WTC11 (cell line): ENCODE measurements around the gene C12orf50. TPM values are rescaled to one million over a fixed set of nuclear protein-coding genes. Genes with fewer than 3 reads are reported as not detected.

ENCODE experiments used
- ATAC-seq: fragments of 200-7000 bp; cut with Tn5 transposase; 2 replicates; pipeline ENCODE4 v1.10.0; 2021; ENCODE audit warnings: mild to moderate bottlenecking, moderate library complexity
- CTCF ChIA-PET: fragments of 300-600 bp; sonication (Branson Sonifier 250); formaldehyde crosslinking; loops from one replicate; lab custom pipeline; 2021; ENCODE audit warnings: antibody characterized with exemption; lab: Charles Lee
- POLR2A ChIA-PET: fragments of 350-600 bp; sonication (Branson Sonifier 250); formaldehyde crosslinking; loops from one replicate; lab custom pipeline; 2021; ENCODE audit warnings: antibody characterized with exemption; lab: Charles Lee
- DNase-seq: peaks from one replicate; pipeline ENCODE4 v3.0.0; 2021; ENCODE audit warnings: low spot score
- H3K27ac Mint-ChIP-seq: 2 replicates; pipeline ENCODE4 v1.8.0; 2021; ENCODE audit warnings: mixed read lengths
- H3K27me3 Mint-ChIP-seq: 2 replicates; pipeline ENCODE4 v1.8.0; 2021; ENCODE audit warnings: low read depth, mild to moderate bottlenecking, moderate library complexity, mixed read lengths
- H3K36me3 Mint-ChIP-seq: 2 replicates; pipeline ENCODE4 v1.8.0; 2021; ENCODE audit warnings: mixed read lengths
- H3K4me1 Mint-ChIP-seq: 2 replicates; pipeline ENCODE4 v1.8.0; 2022; ENCODE audit warnings: mixed read lengths
- H3K4me3 Mint-ChIP-seq: 2 replicates; pipeline ENCODE4 v1.8.0; 2021; ENCODE audit warnings: mild to moderate bottlenecking, moderate library complexity, mixed read lengths
- H3K9me3 Mint-ChIP-seq: 2 replicates; pipeline ENCODE4 v1.8.0; 2021; ENCODE audit warnings: mixed read lengths
- ATF1 ChIP-seq: sonication (generic); formaldehyde crosslinking; IDR thresholded peaks from 2 replicates; pipeline ENCODE4 v1.8.1; 2023; ENCODE audit warnings: mild to moderate bottlenecking, moderate library complexity, missing genetic modification reagents
- CREM ChIP-seq: sonication (generic); formaldehyde crosslinking; IDR thresholded peaks from 2 replicates; pipeline ENCODE4 v1.8.1; 2022; ENCODE audit warnings: mild to moderate bottlenecking, missing genetic modification reagents, moderate library complexity
- ELF4 ChIP-seq: sonication (generic); formaldehyde crosslinking; IDR thresholded peaks from 2 replicates; pipeline ENCODE4 v1.8.1; 2022; ENCODE audit warnings: low read depth, mild to moderate bottlenecking, moderate library complexity, missing genetic modification reagents
- FOXK1 ChIP-seq: sonication (generic); formaldehyde crosslinking; IDR thresholded peaks from 2 replicates; pipeline ENCODE4 v1.8.0; 2022; ENCODE audit warnings: mild to moderate bottlenecking, moderate library complexity, missing genetic modification reagents
- IRF2 ChIP-seq: sonication (generic); formaldehyde crosslinking; IDR thresholded peaks from 2 replicates; pipeline ENCODE4 v1.8.0; 2022; ENCODE audit warnings: low read depth, missing genetic modification reagents, borderline replicate concordance
- JAZF1 ChIP-seq: fragments of 250-450 bp; sonication (Bioruptor Pico); IDR thresholded peaks from 2 replicates; pipeline ENCODE4 v1.9.0; 2021; ENCODE audit warnings: moderate library complexity, mild to moderate bottlenecking, inconsistent platforms
- NFATC4 ChIP-seq: fragments of 250-450 bp; sonication (Bioruptor Pico); IDR thresholded peaks from 2 replicates; pipeline ENCODE4 v1.9.0; 2021; ENCODE audit warnings: mild to moderate bottlenecking
- NFE2L1 ChIP-seq: sonication (generic); formaldehyde crosslinking; IDR thresholded peaks from 2 replicates; pipeline ENCODE4 v1.8.1; 2023; ENCODE audit warnings: missing genetic modification reagents
- NFYB ChIP-seq: sonication (generic); formaldehyde crosslinking; conservative IDR thresholded peaks from 2 replicates; pipeline ENCODE4 v1.8.0; 2022; ENCODE audit warnings: low read depth, missing genetic modification reagents
- OVOL2 ChIP-seq: fragments of 250-450 bp; sonication (Bioruptor Pico); IDR thresholded peaks from 2 replicates; pipeline ENCODE4 v1.9.0; 2021; ENCODE audit warnings: mild to moderate bottlenecking, borderline replicate concordance
- RORB ChIP-seq: fragments of 250-450 bp; sonication (Bioruptor Pico); IDR thresholded peaks from 2 replicates; pipeline ENCODE4 v1.9.0; 2021; ENCODE audit warnings: mild to moderate bottlenecking
- ZBTB21 ChIP-seq: sonication (generic); formaldehyde crosslinking; IDR thresholded peaks from 2 replicates; pipeline ENCODE4 v1.8.1; 2023; ENCODE audit warnings: mild to moderate bottlenecking, missing genetic modification reagents, borderline replicate concordance
- ZNF396 ChIP-seq: fragments of 250-450 bp; sonication (Bioruptor Pico); IDR thresholded peaks from 2 replicates; pipeline ENCODE4 v1.8.0; 2021; ENCODE audit warnings: mild to moderate bottlenecking, moderate library complexity, borderline replicate concordance
- ZNF671 ChIP-seq: fragments of 250-450 bp; sonication (Bioruptor Pico); IDR thresholded peaks from 2 replicates; pipeline ENCODE4 v1.8.0; 2021; ENCODE audit warnings: mild to moderate bottlenecking
- total RNA-seq: library from RNA; stranded (reverse); gene quantifications from 3 replicates; pipeline ENCODE4 v1.2.3, GENCODE V29; 2021
- TF ChIP-seq, protein P1 (sequence below): sonication (generic); formaldehyde crosslinking; IDR thresholded peaks from 2 replicates; pipeline ENCODE4 v1.8.0; 2022; ENCODE audit warnings: mild to moderate bottlenecking, missing genetic modification reagents
- TF ChIP-seq, protein P2 (sequence below): sonication (generic); formaldehyde crosslinking; conservative IDR thresholded peaks from 2 replicates; pipeline ENCODE4 v1.8.1; 2022; ENCODE audit warnings: mild to moderate bottlenecking, missing genetic modification reagents
- TF ChIP-seq, protein P3 (sequence below): sonication (generic); formaldehyde crosslinking; IDR thresholded peaks from 2 replicates; pipeline ENCODE4 v1.8.1; 2023; ENCODE audit warnings: mild to moderate bottlenecking, missing genetic modification reagents, borderline replicate concordance
- TF ChIP-seq, protein P4 (sequence below): fragments of 250-450 bp; sonication (Bioruptor Pico); IDR thresholded peaks from 2 replicates; pipeline ENCODE4 v2.1.2; 2022; ENCODE audit warnings: mild to moderate bottlenecking, moderate library complexity
- TF ChIP-seq, protein P5 (sequence below): sonication (generic); formaldehyde crosslinking; IDR thresholded peaks from 2 replicates; pipeline ENCODE4 v1.8.1; 2022; ENCODE audit warnings: mild to moderate bottlenecking, missing genetic modification reagents, moderate library complexity, borderline replicate concordance
- TF ChIP-seq, protein P6 (sequence below): sonication (generic); formaldehyde crosslinking; IDR thresholded peaks from 2 replicates; pipeline ENCODE4 v1.8.0; 2022; ENCODE audit warnings: missing genetic modification reagents
- TF ChIP-seq, protein P7 (sequence below): fragments of 250-450 bp; sonication (Bioruptor Pico); IDR thresholded peaks from 2 replicates; pipeline ENCODE4 v1.9.0; 2021; ENCODE audit warnings: mild to moderate bottlenecking
- TF ChIP-seq, protein P8 (sequence below): sonication (generic); formaldehyde crosslinking; IDR thresholded peaks from 2 replicates; pipeline ENCODE4 v1.8.0; 2022; ENCODE audit warnings: mild to moderate bottlenecking, missing genetic modification reagents

Gene C12orf50
- total RNA-seq, 1 experiment from 2014 or later = not detected

DNA sequence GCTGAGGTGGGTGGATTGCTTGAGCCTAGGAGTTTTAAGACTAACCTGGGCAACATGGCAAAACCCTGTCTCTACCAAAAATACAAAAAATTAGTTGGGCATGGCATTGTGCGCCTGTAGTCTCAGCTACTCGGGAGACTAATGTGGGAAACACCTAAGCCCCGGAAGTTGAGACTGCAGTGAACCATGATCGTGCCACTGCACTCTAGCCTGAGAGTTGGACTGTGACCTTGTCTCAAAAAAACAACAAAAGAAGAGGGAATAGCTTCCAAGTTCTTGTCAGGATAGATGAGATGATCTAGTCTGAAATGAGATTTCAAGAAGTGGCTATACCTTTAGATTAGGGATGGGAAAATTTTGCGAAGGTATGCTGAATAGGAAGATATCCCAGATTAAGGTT is 14.8 kb upstream of the C12orf50 start:
- ATAC-seq (no peak), DNase-seq (no peak)
- Mint-ChIP-seq H3K27ac (no peak overlapping the region), H3K36me3 (peaks cover 38% of the 10 kb centered on the region), H3K4me3 (no peak overlapping the region), H3K27me3 (no peaks in the 10 kb centered on the region), H3K9me3 (no peaks in the 10 kb centered on the region)
- POLR2A ChIA-PET = no interaction called here
- TF ChIP-seq CREM (no peak), ZBTB21 (CRISPR knock-in tag) (no peak), OVOL2 (CRISPR knock-in tag) (no peak), IRF2 (no peak), JAZF1 (CRISPR knock-in tag) (no peak), NFE2L1 (CRISPR knock-in tag) (no peak), ATF1 (no peak), FOXK1 (CRISPR knock-in tag) (no peak)
- TF ChIP-seq, protein P1, sequence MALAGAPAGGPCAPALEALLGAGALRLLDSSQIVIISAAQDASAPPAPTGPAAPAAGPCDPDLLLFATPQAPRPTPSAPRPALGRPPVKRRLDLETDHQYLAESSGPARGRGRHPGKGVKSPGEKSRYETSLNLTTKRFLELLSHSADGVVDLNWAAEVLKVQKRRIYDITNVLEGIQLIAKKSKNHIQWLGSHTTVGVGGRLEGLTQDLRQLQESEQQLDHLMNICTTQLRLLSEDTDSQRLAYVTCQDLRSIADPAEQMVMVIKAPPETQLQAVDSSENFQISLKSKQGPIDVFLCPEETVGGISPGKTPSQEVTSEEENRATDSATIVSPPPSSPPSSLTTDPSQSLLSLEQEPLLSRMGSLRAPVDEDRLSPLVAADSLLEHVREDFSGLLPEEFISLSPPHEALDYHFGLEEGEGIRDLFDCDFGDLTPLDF (CRISPR knock-in tag) = no peak
- TF ChIP-seq, protein P2, sequence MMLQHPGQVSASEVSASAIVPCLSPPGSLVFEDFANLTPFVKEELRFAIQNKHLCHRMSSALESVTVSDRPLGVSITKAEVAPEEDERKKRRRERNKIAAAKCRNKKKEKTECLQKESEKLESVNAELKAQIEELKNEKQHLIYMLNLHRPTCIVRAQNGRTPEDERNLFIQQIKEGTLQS = no peak
- TF ChIP-seq, protein P3, sequence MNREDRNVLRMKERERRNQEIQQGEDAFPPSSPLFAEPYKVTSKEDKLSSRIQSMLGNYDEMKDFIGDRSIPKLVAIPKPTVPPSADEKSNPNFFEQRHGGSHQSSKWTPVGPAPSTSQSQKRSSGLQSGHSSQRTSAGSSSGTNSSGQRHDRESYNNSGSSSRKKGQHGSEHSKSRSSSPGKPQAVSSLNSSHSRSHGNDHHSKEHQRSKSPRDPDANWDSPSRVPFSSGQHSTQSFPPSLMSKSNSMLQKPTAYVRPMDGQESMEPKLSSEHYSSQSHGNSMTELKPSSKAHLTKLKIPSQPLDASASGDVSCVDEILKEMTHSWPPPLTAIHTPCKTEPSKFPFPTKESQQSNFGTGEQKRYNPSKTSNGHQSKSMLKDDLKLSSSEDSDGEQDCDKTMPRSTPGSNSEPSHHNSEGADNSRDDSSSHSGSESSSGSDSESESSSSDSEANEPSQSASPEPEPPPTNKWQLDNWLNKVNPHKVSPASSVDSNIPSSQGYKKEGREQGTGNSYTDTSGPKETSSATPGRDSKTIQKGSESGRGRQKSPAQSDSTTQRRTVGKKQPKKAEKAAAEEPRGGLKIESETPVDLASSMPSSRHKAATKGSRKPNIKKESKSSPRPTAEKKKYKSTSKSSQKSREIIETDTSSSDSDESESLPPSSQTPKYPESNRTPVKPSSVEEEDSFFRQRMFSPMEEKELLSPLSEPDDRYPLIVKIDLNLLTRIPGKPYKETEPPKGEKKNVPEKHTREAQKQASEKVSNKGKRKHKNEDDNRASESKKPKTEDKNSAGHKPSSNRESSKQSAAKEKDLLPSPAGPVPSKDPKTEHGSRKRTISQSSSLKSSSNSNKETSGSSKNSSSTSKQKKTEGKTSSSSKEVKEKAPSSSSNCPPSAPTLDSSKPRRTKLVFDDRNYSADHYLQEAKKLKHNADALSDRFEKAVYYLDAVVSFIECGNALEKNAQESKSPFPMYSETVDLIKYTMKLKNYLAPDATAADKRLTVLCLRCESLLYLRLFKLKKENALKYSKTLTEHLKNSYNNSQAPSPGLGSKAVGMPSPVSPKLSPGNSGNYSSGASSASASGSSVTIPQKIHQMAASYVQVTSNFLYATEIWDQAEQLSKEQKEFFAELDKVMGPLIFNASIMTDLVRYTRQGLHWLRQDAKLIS (CRISPR knock-in tag) = no peak
- TF ChIP-seq, protein P4, sequence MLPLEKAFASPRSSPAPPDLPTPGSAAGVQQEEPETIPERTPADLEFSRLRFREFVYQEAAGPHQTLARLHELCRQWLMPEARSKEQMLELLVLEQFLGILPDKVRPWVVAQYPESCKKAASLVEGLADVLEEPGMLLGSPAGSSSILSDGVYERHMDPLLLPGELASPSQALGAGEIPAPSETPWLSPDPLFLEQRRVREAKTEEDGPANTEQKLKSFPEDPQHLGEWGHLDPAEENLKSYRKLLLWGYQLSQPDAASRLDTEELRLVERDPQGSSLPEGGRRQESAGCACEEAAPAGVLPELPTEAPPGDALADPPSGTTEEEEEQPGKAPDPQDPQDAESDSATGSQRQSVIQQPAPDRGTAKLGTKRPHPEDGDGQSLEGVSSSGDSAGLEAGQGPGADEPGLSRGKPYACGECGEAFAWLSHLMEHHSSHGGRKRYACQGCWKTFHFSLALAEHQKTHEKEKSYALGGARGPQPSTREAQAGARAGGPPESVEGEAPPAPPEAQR (CRISPR knock-in tag) = no peak
- TF ChIP-seq, protein P5, sequence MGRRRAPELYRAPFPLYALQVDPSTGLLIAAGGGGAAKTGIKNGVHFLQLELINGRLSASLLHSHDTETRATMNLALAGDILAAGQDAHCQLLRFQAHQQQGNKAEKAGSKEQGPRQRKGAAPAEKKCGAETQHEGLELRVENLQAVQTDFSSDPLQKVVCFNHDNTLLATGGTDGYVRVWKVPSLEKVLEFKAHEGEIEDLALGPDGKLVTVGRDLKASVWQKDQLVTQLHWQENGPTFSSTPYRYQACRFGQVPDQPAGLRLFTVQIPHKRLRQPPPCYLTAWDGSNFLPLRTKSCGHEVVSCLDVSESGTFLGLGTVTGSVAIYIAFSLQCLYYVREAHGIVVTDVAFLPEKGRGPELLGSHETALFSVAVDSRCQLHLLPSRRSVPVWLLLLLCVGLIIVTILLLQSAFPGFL = no peak
- TF ChIP-seq, all 79 proteins: peak for 0
- peaks cover 8% of the 10 kb centered on the region for H3K4me1 Mint-ChIP-seq
- CTCF ChIA-PET = no interaction called here

DNA sequence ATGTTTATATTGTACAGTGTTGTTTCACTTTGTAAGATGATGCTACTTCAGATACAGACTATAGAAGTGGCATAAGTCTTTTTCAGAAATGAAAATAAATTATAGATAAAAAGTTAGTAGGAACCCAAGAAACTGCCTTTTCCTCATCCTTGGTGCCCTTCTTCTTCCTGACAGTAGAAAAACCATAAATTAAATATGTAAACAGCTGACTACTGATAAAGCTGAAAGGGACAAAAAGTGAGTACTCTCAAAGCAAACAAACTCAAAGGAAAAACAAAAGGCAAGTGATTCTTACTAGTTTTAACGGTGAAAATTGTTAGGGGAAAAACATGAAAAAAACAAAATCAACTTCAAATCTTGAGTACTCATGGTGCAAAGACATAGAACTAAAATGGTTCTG is 8.6 kb upstream of the C12orf50 start:
- DNase-seq (no peak), ATAC-seq (no peak)
- Mint-ChIP-seq H3K27me3 (no peaks in the 10 kb centered on the region), H3K4me3 (no peak overlapping the region), H3K36me3 (no peaks in the 10 kb centered on the region), H3K9me3 (no peaks in the 10 kb centered on the region), H3K4me1 (peaks cover 38% of the 10 kb centered on the region), H3K27ac (no peak overlapping the region)
- CTCF ChIA-PET = no interaction called here
- TF ChIP-seq, protein P2 = no peak
- TF ChIP-seq RORB (CRISPR knock-in tag) = no peak
- TF ChIP-seq ZNF671 (CRISPR knock-in tag) = no peak
- TF ChIP-seq, protein P6, sequence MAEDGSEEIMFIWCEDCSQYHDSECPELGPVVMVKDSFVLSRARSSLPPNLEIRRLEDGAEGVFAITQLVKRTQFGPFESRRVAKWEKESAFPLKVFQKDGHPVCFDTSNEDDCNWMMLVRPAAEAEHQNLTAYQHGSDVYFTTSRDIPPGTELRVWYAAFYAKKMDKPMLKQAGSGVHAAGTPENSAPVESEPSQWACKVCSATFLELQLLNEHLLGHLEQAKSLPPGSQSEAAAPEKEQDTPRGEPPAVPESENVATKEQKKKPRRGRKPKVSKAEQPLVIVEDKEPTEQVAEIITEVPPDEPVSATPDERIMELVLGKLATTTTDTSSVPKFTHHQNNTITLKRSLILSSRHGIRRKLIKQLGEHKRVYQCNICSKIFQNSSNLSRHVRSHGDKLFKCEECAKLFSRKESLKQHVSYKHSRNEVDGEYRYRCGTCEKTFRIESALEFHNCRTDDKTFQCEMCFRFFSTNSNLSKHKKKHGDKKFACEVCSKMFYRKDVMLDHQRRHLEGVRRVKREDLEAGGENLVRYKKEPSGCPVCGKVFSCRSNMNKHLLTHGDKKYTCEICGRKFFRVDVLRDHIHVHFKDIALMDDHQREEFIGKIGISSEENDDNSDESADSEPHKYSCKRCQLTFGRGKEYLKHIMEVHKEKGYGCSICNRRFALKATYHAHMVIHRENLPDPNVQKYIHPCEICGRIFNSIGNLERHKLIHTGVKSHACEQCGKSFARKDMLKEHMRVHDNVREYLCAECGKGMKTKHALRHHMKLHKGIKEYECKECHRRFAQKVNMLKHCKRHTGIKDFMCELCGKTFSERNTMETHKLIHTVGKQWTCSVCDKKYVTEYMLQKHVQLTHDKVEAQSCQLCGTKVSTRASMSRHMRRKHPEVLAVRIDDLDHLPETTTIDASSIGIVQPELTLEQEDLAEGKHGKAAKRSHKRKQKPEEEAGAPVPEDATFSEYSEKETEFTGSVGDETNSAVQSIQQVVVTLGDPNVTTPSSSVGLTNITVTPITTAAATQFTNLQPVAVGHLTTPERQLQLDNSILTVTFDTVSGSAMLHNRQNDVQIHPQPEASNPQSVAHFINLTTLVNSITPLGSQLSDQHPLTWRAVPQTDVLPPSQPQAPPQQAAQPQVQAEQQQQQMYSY (CRISPR knock-in tag) = no peak
- TF ChIP-seq, protein P7, sequence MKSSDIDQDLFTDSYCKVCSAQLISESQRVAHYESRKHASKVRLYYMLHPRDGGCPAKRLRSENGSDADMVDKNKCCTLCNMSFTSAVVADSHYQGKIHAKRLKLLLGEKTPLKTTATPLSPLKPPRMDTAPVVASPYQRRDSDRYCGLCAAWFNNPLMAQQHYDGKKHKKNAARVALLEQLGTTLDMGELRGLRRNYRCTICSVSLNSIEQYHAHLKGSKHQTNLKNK (CRISPR knock-in tag) = no peak
- TF ChIP-seq ELF4 (CRISPR knock-in tag) = no peak
- TF ChIP-seq, protein P8, sequence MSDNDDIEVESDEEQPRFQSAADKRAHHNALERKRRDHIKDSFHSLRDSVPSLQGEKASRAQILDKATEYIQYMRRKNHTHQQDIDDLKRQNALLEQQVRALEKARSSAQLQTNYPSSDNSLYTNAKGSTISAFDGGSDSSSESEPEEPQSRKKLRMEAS = no peak
- no peak for TF ChIP-seq NFYB (CRISPR knock-in tag)
- TF ChIP-seq NFATC4 (CRISPR knock-in tag) = no peak
- no peak for TF ChIP-seq ZNF396
- no peak for TF ChIP-seq CREM
- POLR2A ChIA-PET = no interaction called here
